Measurements from ENCODE around the gene AHCTF1. TPM values are rescaled to one million over a fixed set of nuclear protein-coding genes. Genes with fewer than 3 reads are reported as not detected.

The AHCTF1 gene
- polyA plus RNA-seq (2013, experiment 1 of 2; ENCODE audit: insufficient read length): 26.5 TPM
- polyA plus RNA-seq (2013, experiment 2 of 2; ENCODE audit: insufficient read length): 35.6 TPM

GRCh38 chr1:246931549-246932365 lies at the start of gene AHCTF1:
AHCTF1 (minus strand) TSS chr1:246931948; CDS start chr1:246918370, 13,578 bp downstream.
- peak; percentile 99 for DNase-seq

- no peak for DNase-seq
These were observed 47.0 kb upstream of the AHCTF1 start for GRCh38 chr1:246978785-246979184.

- DNase-seq: no peak
These were observed 46.5 kb upstream of the AHCTF1 start for GRCh38 chr1:246978281-246978680.

- no peak for DNase-seq
These were observed 40.2 kb upstream of the AHCTF1 start for GRCh38 chr1:246971969-246972368.

- DNase-seq: peak; percentile 18
These were observed 39.5 kb upstream of the AHCTF1 start for GRCh38 chr1:246971090-246971721.

DNA sequence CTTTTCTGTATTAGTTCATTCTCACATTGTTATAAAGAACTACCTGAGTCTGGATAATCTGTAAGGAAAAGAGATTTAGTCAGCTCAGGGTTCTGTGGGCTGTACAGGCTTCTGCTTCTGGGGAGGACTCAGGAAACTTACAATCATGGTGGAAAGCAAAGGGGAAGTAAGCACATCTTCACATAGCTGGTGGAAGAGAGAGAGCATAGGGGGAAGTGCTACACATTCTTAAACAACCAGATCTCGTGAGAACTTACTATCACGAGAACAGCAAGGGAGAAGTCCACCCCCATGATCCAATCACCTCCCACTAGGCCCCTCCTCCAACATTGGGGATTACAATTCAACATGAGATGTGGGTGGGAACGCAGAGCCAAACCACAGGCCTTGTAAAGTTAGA lies 37.9 kb upstream of the AHCTF1 start:
- no peak for DNase-seq

GRCh38 chr1:246966502-246966901 lies 34.8 kb upstream of the AHCTF1 start:
- no peak for DNase-seq

GRCh38 chr1:246959944-246960693 lies 28.4 kb upstream of the AHCTF1 start:
- no peak for DNase-seq

DNA sequence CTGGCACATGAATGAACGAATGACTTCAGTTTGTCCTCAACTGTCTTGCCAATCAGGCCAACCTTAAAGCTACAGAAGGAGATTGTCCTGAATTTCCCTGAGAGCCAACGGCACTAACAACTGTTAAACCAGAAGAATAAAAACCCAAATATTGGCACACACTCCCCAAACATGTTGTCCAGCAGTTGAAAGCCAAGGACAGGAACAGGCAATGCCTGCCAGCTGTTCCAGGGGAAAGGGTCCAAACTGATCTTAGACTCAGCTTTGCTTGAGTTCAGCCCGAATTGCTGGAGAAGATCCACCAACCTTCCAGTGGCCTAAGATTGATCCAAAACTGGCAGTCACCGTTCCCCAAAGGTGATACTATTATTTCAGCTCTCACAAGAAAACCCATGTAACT lies 22.4 kb upstream of the AHCTF1 start:
- no peak for DNase-seq

DNA sequence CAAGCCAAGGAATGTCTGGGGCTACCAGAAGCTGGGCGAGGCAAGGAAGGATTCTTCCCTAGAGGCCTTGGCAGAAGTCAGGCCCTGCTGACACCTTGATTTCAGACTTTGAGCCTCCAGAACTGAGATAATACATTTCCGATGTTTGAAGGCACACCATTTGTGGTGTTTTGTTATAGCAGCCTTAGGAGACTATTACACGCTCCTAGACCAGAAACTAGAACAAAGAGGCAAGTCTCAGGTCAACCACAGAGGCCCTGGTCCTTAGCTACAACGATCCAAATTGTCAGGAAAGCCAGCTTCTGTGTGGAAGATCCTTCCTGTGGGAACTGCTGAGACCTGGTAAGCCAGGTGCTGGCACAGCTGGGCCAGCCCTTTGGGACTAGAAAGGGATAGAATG lies 19.7 kb upstream of the AHCTF1 start:
- no peak for DNase-seq

GRCh38 chr1:246949956-246950355 lies 18.2 kb upstream of the AHCTF1 start:
- DNase-seq: no peak

GRCh38 chr1:246947255-246947654 lies 15.5 kb upstream of the AHCTF1 start:
- DNase-seq: peak; percentile 4

- DNase-seq: no peak
These were observed 14.6 kb upstream of the AHCTF1 start for GRCh38 chr1:246946366-246946765.

- no peak for DNase-seq
These were observed 3.0 kb upstream of the AHCTF1 start for GRCh38 chr1:246934765-246935164.

DNA sequence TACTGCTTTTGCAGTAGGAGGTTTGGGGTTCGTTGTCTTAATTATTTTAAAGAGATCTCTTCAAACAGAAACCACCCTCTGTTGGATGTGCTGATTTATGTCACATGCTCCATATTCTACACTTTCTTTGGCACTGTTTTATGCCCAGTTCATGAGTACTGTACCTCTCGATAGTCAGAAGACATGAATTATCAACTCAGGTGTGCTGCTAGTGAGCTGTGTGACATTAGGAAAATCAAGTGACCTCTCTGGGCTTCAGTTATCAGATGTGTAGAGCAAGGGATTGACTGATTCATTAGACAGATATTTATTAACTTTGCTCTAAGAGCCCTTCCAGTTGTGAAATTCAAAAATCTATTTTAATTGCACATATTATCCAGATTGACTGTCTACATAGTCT lies 2.1 kb upstream of the AHCTF1 start:
- DNase-seq: no peak

DNA sequence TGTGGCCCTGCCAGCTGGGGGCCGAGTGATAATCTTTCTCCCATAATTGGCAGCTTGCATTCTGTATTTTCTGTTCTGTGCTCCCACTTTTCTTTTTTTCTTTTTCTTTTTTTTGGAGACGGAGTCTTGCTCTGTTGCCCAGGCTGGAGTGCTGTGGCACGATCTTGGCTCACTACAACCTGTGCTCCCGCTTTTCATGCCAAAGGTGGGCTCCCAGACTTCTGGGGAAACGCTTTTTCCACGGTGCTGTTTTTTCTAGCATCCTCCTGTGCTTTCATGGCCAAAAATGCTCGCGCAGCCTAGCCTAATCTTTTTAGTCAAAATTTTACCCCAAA lies 585 bp upstream of the AHCTF1 start:
- no peak for DNase-seq

GRCh38 chr1:246930830-246931548 lies 759 bp downstream of the AHCTF1 start:
- DNase-seq: peak; percentile 46

GRCh38 chr1:246925997-246926626 lies 5.6 kb downstream of the AHCTF1 start:
- DNase-seq: no peak

DNA sequence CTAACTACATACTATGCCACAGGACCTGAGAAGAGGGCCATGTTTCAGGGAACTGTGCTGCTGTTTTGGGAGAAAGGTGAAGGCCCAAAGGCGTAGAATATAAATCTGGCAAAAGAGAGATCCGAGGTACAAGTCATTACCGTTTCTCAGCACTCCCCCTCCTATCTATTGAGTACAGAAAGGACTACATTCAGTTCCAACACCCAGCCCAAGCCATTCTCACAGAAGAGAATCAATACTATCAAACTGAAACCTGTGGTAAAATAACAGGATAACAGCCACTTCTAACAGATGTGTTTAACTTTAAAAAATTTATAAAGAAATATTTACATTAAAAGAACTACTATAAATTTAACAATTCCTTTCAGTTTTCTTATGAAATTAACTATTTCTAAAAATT lies 7.8 kb downstream of the AHCTF1 start:
- DNase-seq: no peak

GRCh38 chr1:246923482-246923881 lies 8.3 kb downstream of the AHCTF1 start:
- no peak for DNase-seq

- DNase-seq: no peak
These were observed 10.3 kb downstream of the AHCTF1 start for GRCh38 chr1:246921481-246921880.

GRCh38 chr1:246919902-246920301 lies 11.8 kb downstream of the AHCTF1 start:
- no peak for DNase-seq

Measured in fibroblast of skin of scalp (primary cell).